GM13976 (cell line): ENCODE measurements around the gene RUNX3.
A peak's percentile ranks its signal among the peaks of the same experiment; 100 is the strongest.
"Not testable (repeated sequence)": the region's sequence is repeated elsewhere in the genome, so short reads cannot be mapped to it uniquely, and the experiment has no call there.

ENCODE experiments used
- DNase-seq: peaks from one replicate; pipeline ENCODE4 v3.0.0; 2012; ENCODE audit warnings: low spot score
- CTCF ChIP-seq: IDR thresholded peaks from 2 replicates; pipeline ENCODE4 v1.5.1; 2012; ENCODE audit warnings: borderline replicate concordance, mild to moderate bottlenecking; ENCODE audit not compliant: insufficient read depth; ENCODE audit errors: extremely low read depth, missing control alignments, control extremely low read depth
- in situ Hi-C: fragments of 300-500 bp; cut with MboI; formaldehyde crosslinking; loops from one replicate; pipeline ENCODE4 v1.12.0; 2022; ENCODE audit warnings: low sequenced_read_pairs, mixed read lengths, inconsistent platforms; ENCODE audit not compliant: unreplicated experiment

RUNX3 gene

DNA sequence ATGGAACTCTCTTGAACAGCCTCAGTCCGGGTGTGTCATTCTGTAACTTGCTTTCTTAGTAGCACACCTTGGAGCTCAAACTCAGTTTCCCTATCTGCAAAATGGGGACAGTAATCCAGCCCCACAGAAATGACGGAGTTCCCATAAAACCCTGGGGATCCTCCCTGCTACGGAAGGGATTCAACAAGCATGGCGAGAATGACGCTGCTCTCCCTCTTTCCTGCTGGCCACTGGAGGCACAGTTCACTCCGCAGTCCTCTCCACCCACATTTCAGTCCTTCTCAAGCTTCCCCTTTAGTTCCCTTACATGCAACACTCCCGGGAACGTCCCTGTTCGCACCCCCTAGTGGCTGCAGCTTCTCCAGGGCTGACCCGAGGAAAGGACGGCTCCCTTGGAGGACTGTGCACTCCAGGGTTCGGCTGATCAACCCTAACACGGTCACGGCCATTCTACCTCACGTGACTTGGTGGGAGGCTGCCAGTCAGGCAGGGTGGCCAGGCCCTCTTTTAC lies 20.6 kb downstream of the RUNX3 start:
- in situ Hi-C loops: no loop called here

GRCh38 chr1:24908591-24909259 lies 21.4 kb downstream of the RUNX3 start:
- in situ Hi-C loops: no loop called here
- no peak for TF ChIP-seq CTCF
- no peak for DNase-seq

More for the DNA sequence above, 20.6 kb downstream of the RUNX3 start:
- TF ChIP-seq CTCF: no peak
- no peak for DNase-seq

DNA sequence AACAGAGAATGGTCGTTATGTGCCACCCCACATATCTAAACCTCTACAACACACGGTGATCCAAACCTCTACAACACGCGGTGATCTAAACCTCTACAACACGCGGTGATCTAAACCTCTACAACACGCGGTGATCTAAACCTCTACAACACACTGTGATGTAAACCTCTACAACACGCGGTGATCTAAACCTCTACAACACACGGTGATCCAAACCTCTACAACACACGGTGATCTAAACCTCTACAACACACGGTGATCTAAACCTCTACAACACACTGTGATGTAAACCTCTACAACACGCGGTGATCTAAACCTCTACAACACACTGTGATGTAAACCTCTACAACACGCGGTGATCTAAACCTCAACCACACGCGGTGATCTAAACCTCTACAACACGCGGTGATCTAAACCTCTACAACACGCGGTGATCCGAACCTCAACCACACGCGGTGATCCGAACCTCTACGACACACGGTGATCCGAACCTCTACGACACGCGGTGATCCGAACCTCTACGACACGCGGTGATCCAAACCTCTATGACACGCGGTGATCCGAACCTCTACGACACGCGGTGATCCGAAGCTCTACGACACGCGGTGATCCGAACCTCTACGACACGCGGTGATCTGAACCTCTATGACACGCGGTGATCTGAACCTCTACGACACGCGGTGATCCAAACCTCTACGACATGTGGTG lies 22.3 kb downstream of the RUNX3 start:
- in situ Hi-C loops: not testable (repeated sequence)

GRCh38 chr1:24906760-24907490 lies 23.2 kb downstream of the RUNX3 start:
- TF ChIP-seq CTCF: no peak
- in situ Hi-C loops: no loop called here
- peak; percentile 22 for DNase-seq

More for the DNA sequence above, 22.3 kb downstream of the RUNX3 start:
- not testable (repeated sequence) for DNase-seq

GRCh38 chr1:24905979-24906720 lies 23.9 kb downstream of the RUNX3 start:
- no peak for TF ChIP-seq CTCF
- DNase-seq: peak; percentile 28
- in situ Hi-C loops: no loop called here

GRCh38 chr1:24905355-24905978 lies 24.6 kb downstream of the RUNX3 start:
- no peak for TF ChIP-seq CTCF
- no peak for DNase-seq
- in situ Hi-C loops: no loop called here
